HL-60/S4 treated with phorbol 12-myristate 13-acetate at 8.2 ng/mL for 4 days and 3 days (cell line): Measurements from ENCODE around the gene IL12RB1.
"Not testable (repeated sequence)": the region's sequence is repeated elsewhere in the genome, so short reads cannot be mapped to it uniquely, and the experiment has no call there.

ENCODE experiments used
- in situ Hi-C: fragments of 300-500 bp; cut with MboI; formaldehyde crosslinking; loops from 2 replicates; pipeline ENCODE4 v1.15.0; 2022; ENCODE audit warnings: low sequenced_read_pairs

IL12RB1 gene

GRCh38 chr19:18112989-18113478 is 26.3 kb upstream of the IL12RB1 start:
- in situ Hi-C loops: no loop called here

GRCh38 chr19:18110609-18111232 is 24.0 kb upstream of the IL12RB1 start:
- in situ Hi-C loops: no loop called here

- in situ Hi-C loops: no loop called here
These were observed 23.2 kb upstream of the IL12RB1 start for GRCh38 chr19:18109733-18110608.

- in situ Hi-C loops: no loop called here
These were observed 22.6 kb upstream of the IL12RB1 start for GRCh38 chr19:18109341-18109732.

- in situ Hi-C loops: no loop called here
These were observed 22.2 kb upstream of the IL12RB1 start for GRCh38 chr19:18108897-18109296.

GRCh38 chr19:18107235-18107634 is 20.5 kb upstream of the IL12RB1 start:
- in situ Hi-C loops: no loop called here

GRCh38 chr19:18105259-18105658 is 18.5 kb upstream of the IL12RB1 start:
- in situ Hi-C loops: not testable (repeated sequence)

GRCh38 chr19:18104793-18105131 is 18.0 kb upstream of the IL12RB1 start:
- in situ Hi-C loops: no loop called here

GRCh38 chr19:18102916-18103542 is 16.3 kb upstream of the IL12RB1 start:
- in situ Hi-C loops: no loop called here

GRCh38 chr19:18101268-18101667 is 14.5 kb upstream of the IL12RB1 start:
- in situ Hi-C loops: no loop called here

- in situ Hi-C loops: no loop called here
These were observed 14.0 kb upstream of the IL12RB1 start for GRCh38 chr19:18100710-18101109.

- in situ Hi-C loops: no loop called here
These were observed 12.9 kb upstream of the IL12RB1 start for GRCh38 chr19:18099623-18099995.

GRCh38 chr19:18098891-18099622 is 12.3 kb upstream of the IL12RB1 start:
- in situ Hi-C loops: no loop called here

GRCh38 chr19:18097993-18098890 is 11.5 kb upstream of the IL12RB1 start:
- in situ Hi-C loops: no loop called here

- in situ Hi-C loops: no loop called here
These were observed 10.7 kb upstream of the IL12RB1 start, which contains the start of gene MAST3 for GRCh38 chr19:18097217-18097992. MAST3 (plus strand) TSS chr19:18097778; CDS start chr19:18097793, 15 bp downstream.

GRCh38 chr19:18096258-18096657 is 9.5 kb upstream of the IL12RB1 start:
- in situ Hi-C loops: no loop called here

GRCh38 chr19:18093439-18094161 is 6.9 kb upstream of the IL12RB1 start:
- in situ Hi-C loops: no loop called here

- in situ Hi-C loops: no loop called here
These were observed 4.5 kb upstream of the IL12RB1 start for GRCh38 chr19:18091217-18091608.
